Spleen (tissue), 11 donors: ENCODE results near the gene MCC. TPM values are rescaled to one million over a fixed set of nuclear protein-coding genes. Genes with fewer than 3 reads are reported as not detected.
A peak's percentile ranks its signal among the peaks of the same experiment; 100 is the strongest.

ENCODE experiments used
- DNase-seq: peaks from one replicate; pipeline ENCODE4 v3.0.0-alpha.2; 2020
- H3K27ac ChIP-seq, 8 donors: fragments of 200-600 bp; sonication (generic) in 7 of 8; 1 replicate in 4 of 8; 2 replicates in 4 of 8; pipeline versions ENCODE4 v1.5.0 to v1.8.0; 2016 to 2021; ENCODE audit warnings: inconsistent platforms in 4 of 8, mild to moderate bottlenecking in 4 of 8, moderate library complexity in 1 of 8
- H3K27me3 ChIP-seq, 7 donors: fragments of 200-600 bp; sonication (generic) in 6 of 7; replicated peaks in 1 of 7; 1 replicate in 4 of 7; 2 replicates in 3 of 7; pipeline versions ENCODE4 v1.5.0 to v1.8.0; 2016 to 2021; ENCODE audit warnings: inconsistent platforms in 3 of 7, mild to moderate bottlenecking in 1 of 7
- H3K36me3 ChIP-seq, 6 donors: fragments of 200-600 bp; sonication (generic) in 5 of 6; 1 replicate in 4 of 6; 2 replicates in 2 of 6; pipeline versions ENCODE4 v1.5.0 to v1.8.0; 2016 to 2021; ENCODE audit warnings: inconsistent platforms in 2 of 6
- H3K4me1 ChIP-seq, 6 donors: fragments of 200-600 bp; sonication (generic) in 5 of 6; 1 replicate in 3 of 6; 2 replicates in 3 of 6; pipeline versions ENCODE4 v1.5.0 to v1.8.0; 2016 to 2021; ENCODE audit warnings: inconsistent platforms in 3 of 6
- H3K4me3 ChIP-seq, 8 donors: fragments of 200-600 bp; sonication (generic) in 7 of 8; 1 replicate in 4 of 8; 2 replicates in 4 of 8; pipeline versions ENCODE4 v1.5.0 to v1.8.0; 2016 to 2021; ENCODE audit warnings: inconsistent platforms in 4 of 8, mild to moderate bottlenecking in 4 of 8, moderate library complexity in 2 of 8
- H3K9me3 ChIP-seq, 8 donors: fragments of 200-600 bp; sonication (generic) in 7 of 8; 1 replicate in 4 of 8; 2 replicates in 4 of 8; pipeline versions ENCODE4 v1.5.0 to v1.8.0; 2016 to 2021; ENCODE audit warnings: inconsistent platforms in 4 of 8
- POLR2A ChIP-seq, 3 donors: fragments of 450-650 bp; IDR thresholded peaks; one replicate each; pipeline ENCODE4 v1.5.1; 2017; ENCODE audit warnings: antibody characterized with exemption in 3 of 3, mild to moderate bottlenecking in 1 of 3
- POLR2AphosphoS5 ChIP-seq, 3 donors: sonication (generic); formaldehyde crosslinking; IDR thresholded peaks; one replicate each; pipeline ENCODE4 v1.5.1; 2017; ENCODE audit warnings: antibody characterized with exemption in 3 of 3
- WGBS, 5 donors: extraction: QIAGEN DNeasy Blood & Tissue Kit in 3 of 5; methylation state at CpG; one replicate each; pipeline versions ENCODE4 v1.1.5 to v1.1.7; 2013 to 2018; 5-methylcytosine and 5-hydroxymethylcytosine counted together
- intact Hi-C: fragments of 100-400 bp; cut with DNase I; formaldehyde crosslinking; loops from one replicate; pipeline ENCODE4 v1.15.0; 2023; ENCODE audit warnings: low total_unique reads
- polyA plus RNA-seq, 3 donors: library from polyadenylated mRNA; stranded (reverse); fragments of 200-250 nt; gene quantifications; one replicate each; pipeline ENCODE4 v1.2.1, GENCODE V29; 2013
- total RNA-seq, 7 donors: library from RNA; depleted of rRNA in 3 of 7; stranded (reverse); fragments of >200 nt in 3 of 7; fragmentation: NEBNext Ultra II Directional in 4 of 7; extraction: Animal tissue kit (Norgen Biotek cat#: 25700) in 4 of 7; gene quantifications; one replicate each; pipeline versions ENCODE4 v1.1.0 to v1.2.1, GENCODE V29; 2016 to 2021
- TF ChIP-seq, protein P1 (sequence below), 11 experiments: fragments of 200-600 bp in 7 of 11; fragments of 450-650 bp in 4 of 11; sonication (generic) in 4 of 11; IDR thresholded peaks in 8 of 11; conservative IDR thresholded peaks in 3 of 11; 1 replicate in 7 of 11; 2 replicates in 4 of 11; pipeline versions ENCODE4 v1.4.0 to v1.8.0; 2016 to 2021; ENCODE audit warnings: antibody characterized with exemption in 11 of 11, inconsistent platforms in 4 of 11, mild to moderate bottlenecking in 1 of 11
- donor health status: healthy with polysubstance abuse.
- donor health status: DM: no; HTN: no; CAD: no; lungs with moderate emphysema.
- donor health status: DM: no; HTN: no; CAD: no.
- donor health status: Bipolar disorder and iron deficiency.
- donor health status: healthy.
- donor health status: DM: no; HTN: no; CAD: no.
- donor health status: DM: yes; HTN: yes; CAD: no.

The MCC gene
- total and polyA plus RNA-seq, 10 donors, result 1.3 to 32.8 (median 15.8) TPM

DNA sequence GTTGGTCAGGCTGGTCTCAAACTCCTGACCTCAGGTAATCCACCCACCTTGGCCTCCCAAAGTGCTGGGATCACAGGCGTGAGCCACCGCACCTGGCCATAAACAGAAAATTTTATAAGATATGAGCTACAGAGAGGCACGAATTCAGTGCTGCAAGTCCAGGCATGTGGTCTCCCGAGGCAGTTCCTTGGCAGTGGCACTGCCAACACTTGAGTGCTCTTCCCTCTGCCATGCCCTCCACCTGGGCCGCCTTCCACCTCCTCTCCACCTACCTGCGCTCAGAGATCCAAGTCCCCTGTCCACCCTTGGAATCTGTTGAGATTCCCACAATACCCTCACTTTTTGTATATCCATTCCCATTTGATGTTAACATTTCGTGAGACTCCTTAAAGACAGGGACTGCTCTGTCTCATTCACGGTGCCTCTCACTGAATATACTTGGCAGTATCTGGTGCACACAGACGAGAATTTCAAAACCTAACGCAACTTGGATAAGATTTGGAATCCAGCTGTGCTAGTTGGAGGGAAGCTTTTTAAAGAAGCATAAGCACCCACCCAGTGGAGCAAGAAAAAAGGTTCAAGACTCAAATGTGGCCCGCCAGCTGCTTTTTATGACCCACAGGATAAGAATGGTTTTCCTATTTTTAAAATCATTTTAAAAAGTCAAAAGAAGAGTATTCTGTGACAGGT, 443.3 kb downstream of the MCC start:
- intact Hi-C loops, result no loop called here
- no peaks in the 10 kb centered on the region for H3K9me3 ChIP-seq
- TF ChIP-seq POLR2AphosphoS5 (IDR thresholded peaks at IDR 0.05) (no peak), POLR2A (IDR thresholded peaks at IDR 0.05) (no peak)
- TF ChIP-seq, protein P1, sequence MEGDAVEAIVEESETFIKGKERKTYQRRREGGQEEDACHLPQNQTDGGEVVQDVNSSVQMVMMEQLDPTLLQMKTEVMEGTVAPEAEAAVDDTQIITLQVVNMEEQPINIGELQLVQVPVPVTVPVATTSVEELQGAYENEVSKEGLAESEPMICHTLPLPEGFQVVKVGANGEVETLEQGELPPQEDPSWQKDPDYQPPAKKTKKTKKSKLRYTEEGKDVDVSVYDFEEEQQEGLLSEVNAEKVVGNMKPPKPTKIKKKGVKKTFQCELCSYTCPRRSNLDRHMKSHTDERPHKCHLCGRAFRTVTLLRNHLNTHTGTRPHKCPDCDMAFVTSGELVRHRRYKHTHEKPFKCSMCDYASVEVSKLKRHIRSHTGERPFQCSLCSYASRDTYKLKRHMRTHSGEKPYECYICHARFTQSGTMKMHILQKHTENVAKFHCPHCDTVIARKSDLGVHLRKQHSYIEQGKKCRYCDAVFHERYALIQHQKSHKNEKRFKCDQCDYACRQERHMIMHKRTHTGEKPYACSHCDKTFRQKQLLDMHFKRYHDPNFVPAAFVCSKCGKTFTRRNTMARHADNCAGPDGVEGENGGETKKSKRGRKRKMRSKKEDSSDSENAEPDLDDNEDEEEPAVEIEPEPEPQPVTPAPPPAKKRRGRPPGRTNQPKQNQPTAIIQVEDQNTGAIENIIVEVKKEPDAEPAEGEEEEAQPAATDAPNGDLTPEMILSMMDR (IDR thresholded peaks at IDR 0.05 in 8 of 11, conservative IDR thresholded peaks at IDR 0.05 in 3 of 11), result no peak
- DNase-seq, result no peak
- no peaks in the 10 kb centered on the region for H3K27me3 ChIP-seq
- H3K4me1 ChIP-seq, result peaks cover 0 to 20% (median 10%) of the 10 kb centered on the region in 6 donors
- H3K4me3 ChIP-seq, result no peak overlapping the region
- no peak overlapping the region for H3K27ac ChIP-seq
- H3K36me3 ChIP-seq, result peaks cover 0 to 7% (median 0%) of the 10 kb centered on the region in 6 donors
- WGBS, 5 donors, result 92 to 95% (median 94%) methylated on average over 9 to 11 of the region's 11 CpGs

DNA sequence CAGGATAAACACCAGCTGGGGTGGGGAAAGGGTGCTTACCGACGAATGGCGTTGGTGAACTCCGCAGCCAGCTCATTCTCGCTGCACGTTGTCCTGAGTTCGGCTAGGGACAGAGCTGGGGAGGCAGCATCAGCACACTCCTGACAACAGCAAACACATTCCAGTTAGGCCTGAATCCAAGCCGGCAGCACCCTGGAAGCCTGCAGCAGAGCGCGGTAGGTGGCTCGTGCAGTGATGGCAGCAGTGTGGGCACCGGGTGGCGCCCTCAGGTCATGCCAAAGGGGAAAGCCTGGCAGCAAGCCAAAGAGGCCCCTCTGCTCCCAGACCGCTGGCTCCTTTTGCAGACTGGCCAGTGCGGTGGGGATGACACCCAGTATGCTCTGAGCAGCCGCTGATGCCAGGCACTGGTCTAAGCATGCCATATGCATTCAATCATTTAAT, 444.7 kb downstream of the MCC start:
- no peaks in the 10 kb centered on the region for H3K9me3 ChIP-seq
- no peak for DNase-seq
- peaks cover 0 to 16% (median 10%) of the 10 kb centered on the region in 6 donors for H3K4me1 ChIP-seq
- H3K4me3 ChIP-seq, result no peak overlapping the region
- H3K27me3 ChIP-seq, result no peaks in the 10 kb centered on the region
- WGBS, 5 donors, result 85 to 88% (median 86%) methylated on average over 10 to 16 of the region's 16 CpGs
- peaks cover 0 to 7% (median 3%) of the 10 kb centered on the region in 6 donors for H3K36me3 ChIP-seq
- intact Hi-C loops, result no loop called here
- TF ChIP-seq POLR2A (IDR thresholded peaks at IDR 0.05) (no peak), POLR2AphosphoS5 (IDR thresholded peaks at IDR 0.05) (peak; percentile 38 to 71 (median 44))
- TF ChIP-seq, protein P1 (IDR thresholded peaks at IDR 0.05 in 8 of 11, conservative IDR thresholded peaks at IDR 0.05 in 3 of 11), result peak in 2 of 11 experiments; percentile 18 to 20
- H3K27ac ChIP-seq, result no peak overlapping the region

DNA sequence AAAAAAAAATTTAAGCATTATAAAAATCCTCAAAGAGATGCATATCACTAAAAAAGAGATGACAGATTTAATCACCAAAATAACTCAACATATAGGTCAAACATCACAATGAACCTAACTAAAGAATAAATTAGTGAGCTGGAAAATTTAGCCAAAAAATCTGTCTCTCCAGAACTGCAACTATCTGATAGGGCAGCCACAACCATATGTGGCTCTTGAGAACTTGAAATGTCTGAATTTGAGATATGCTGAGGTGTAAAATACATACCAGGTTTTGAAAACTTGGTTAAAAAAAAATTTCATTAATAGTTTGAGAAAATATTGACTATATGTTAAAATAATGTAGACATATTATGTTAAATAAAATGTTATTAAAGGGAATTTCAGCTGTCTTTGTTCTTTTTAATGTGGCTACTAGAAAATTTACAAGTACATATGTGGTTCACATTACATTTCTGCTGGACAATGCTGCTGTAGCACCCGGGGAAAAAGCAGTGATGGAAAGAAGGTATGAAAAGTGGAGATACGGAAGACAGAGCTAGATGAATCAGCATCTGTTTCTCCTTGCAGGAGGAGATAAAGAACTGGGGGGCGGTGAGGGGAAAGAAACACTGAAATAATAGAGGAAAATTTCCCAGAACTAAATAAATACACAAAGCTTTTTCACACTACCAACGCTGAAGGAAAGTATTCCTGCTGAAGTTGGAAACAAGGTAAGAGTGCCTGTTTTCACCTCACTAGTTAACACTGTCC, 445.6 kb downstream of the MCC start:
- H3K27me3 ChIP-seq, result no peaks in the 10 kb centered on the region
- WGBS, 5 donors, result 84 to 93% (median 88%) methylated on average over 4 of the region's 4 CpGs
- peaks cover 0 to 7% (median 3%) of the 10 kb centered on the region in 6 donors for H3K36me3 ChIP-seq
- no peak overlapping the region for H3K27ac ChIP-seq
- no peak overlapping the region for H3K4me3 ChIP-seq
- H3K9me3 ChIP-seq, result no peaks in the 10 kb centered on the region
- intact Hi-C loops, result no loop called here
- peaks cover 0 to 8% (median 7%) of the 10 kb centered on the region in 6 donors for H3K4me1 ChIP-seq
- TF ChIP-seq POLR2A (IDR thresholded peaks at IDR 0.05) (no peak), POLR2AphosphoS5 (IDR thresholded peaks at IDR 0.05) (no peak)
- TF ChIP-seq, protein P1 (IDR thresholded peaks at IDR 0.05 in 8 of 11, conservative IDR thresholded peaks at IDR 0.05 in 3 of 11), result no peak
- no peak for DNase-seq
